ENCODE measurements around the gene RETREG3. TPM values are rescaled to one million over a fixed set of nuclear protein-coding genes. Genes with fewer than 3 reads are reported as not detected.

Gene RETREG3
- polyA plus RNA-seq, 1 of the 3 experiments (the other 2 are of a cell fraction), result 13.3 TPM

DNA sequence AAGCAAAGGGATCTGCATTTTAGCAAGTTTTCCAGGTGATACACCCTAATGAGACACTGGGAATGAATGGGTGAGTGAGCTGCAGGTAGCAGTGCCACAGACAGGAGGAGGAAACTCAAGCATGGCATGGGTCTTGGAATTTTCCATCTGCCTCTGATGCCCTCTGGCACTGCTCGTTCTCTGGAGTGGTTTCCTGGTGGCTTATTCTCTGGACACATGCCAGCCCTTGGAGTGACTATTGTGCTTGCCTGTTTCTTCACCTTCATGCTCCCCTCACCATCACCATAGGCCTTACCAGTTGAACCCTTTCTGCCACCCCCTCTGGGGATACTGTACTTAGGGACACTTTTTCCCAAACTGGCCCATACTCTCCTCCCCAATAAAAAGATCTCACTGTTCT is 45.6 kb downstream of the RETREG3 start:
- no peak overlapping the region for H2AFZ ChIP-seq (ENCODE audit: low read depth)
- H3K4me2 ChIP-seq, result peak overlapping the region; percentile 98
- TF ChIP-seq TCF12 (IDR thresholded peaks at IDR 0.05) (no peak), IRF3 (IDR thresholded peaks at IDR 0.05; ENCODE audit: low read depth, low read length) (no peak), RAD21 (IDR thresholded peaks at IDR 0.05; ENCODE audit: low read length) (no peak), NRF1 (IDR thresholded peaks at IDR 0.05; ENCODE audit: low read depth, low read length) (no peak), MEF2A (IDR thresholded peaks at IDR 0.05; ENCODE audit: borderline replicate concordance, low read depth) (no peak), CTCF (IDR thresholded peaks at IDR 0.05) (no peak), SIN3A (IDR thresholded peaks at IDR 0.05; ENCODE audit: borderline replicate concordance, low read depth, low read length) (no peak)
- TF ChIP-seq, protein P1, sequence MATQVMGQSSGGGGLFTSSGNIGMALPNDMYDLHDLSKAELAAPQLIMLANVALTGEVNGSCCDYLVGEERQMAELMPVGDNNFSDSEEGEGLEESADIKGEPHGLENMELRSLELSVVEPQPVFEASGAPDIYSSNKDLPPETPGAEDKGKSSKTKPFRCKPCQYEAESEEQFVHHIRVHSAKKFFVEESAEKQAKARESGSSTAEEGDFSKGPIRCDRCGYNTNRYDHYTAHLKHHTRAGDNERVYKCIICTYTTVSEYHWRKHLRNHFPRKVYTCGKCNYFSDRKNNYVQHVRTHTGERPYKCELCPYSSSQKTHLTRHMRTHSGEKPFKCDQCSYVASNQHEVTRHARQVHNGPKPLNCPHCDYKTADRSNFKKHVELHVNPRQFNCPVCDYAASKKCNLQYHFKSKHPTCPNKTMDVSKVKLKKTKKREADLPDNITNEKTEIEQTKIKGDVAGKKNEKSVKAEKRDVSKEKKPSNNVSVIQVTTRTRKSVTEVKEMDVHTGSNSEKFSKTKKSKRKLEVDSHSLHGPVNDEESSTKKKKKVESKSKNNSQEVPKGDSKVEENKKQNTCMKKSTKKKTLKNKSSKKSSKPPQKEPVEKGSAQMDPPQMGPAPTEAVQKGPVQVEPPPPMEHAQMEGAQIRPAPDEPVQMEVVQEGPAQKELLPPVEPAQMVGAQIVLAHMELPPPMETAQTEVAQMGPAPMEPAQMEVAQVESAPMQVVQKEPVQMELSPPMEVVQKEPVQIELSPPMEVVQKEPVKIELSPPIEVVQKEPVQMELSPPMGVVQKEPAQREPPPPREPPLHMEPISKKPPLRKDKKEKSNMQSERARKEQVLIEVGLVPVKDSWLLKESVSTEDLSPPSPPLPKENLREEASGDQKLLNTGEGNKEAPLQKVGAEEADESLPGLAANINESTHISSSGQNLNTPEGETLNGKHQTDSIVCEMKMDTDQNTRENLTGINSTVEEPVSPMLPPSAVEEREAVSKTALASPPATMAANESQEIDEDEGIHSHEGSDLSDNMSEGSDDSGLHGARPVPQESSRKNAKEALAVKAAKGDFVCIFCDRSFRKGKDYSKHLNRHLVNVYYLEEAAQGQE (IDR thresholded peaks at IDR 0.05; ENCODE audit: low read depth, low read length), result no peak
- ChIA-PET POLR2A (interaction anchor here (0.6 kb wide), 1 partner anchor 11 kb away, joined by 3 read pairs; no protein-coding TSS in a partner anchor), CTCF (interaction anchor here (1.0 to 1.4 kb wide), 2 partner anchors 13 to 14 kb away, joined by 3 to 4 read pairs; no protein-coding TSS in a partner anchor)
- peaks cover 4 to 33% of the 10 kb centered on the region in 2 experiments; a peak in 3 of 4 replicates for H3K4me1 ChIP-seq (ENCODE audit: control insufficient read depth in 1 of 2, insufficient read depth in 2 of 2, low read depth in 1 of 2, low read length in 1 of 2)
- H3K27ac ChIP-seq (ENCODE audit: low read depth in 2 of 2, low read length in 1 of 2), result no peak overlapping the region; a peak in 1 of 4 replicates
- H3K27me3 ChIP-seq (ENCODE audit: insufficient read depth), result no peaks in the 10 kb centered on the region
- peaks cover 29% of the 10 kb centered on the region for H3F3A ChIP-seq (replicated peaks; ENCODE audit: insufficient read depth)
- H3K9ac ChIP-seq, result peak overlapping the region; percentile 86; the same call in 1 of the 2 replicates
- H3K9me2 ChIP-seq, result no peaks in the 10 kb centered on the region
- no peaks in the 10 kb centered on the region for H4K20me1 ChIP-seq (ENCODE audit: insufficient read depth)
- H3K79me2 ChIP-seq (ENCODE audit: insufficient read depth), result peaks cover 65% of the 10 kb centered on the region
- peaks cover 16 to 33% of the 10 kb centered on the region in 2 experiments for H3K36me3 ChIP-seq (replicated peaks in 1 of 2; ENCODE audit: control insufficient read depth in 1 of 2, insufficient read depth in 2 of 2, low read length in 1 of 2)
- 14% methylated on average over 1 of the region's 1 CpG for WGBS (ENCODE audit: low lambda C conversion rate)
- no peaks in the 10 kb centered on the region for H3K9me3 ChIP-seq
- peak overlapping the region; percentile 78 to 98 for H3K4me3 ChIP-seq (ENCODE audit: low read depth in 2 of 2, low read length in 1 of 2)
- no peak for DNase-seq

GRCh38 chr17:42563143-42563509 is 46.0 kb downstream of the RETREG3 start:
- peak overlapping the region in 1 of 2 experiments; percentile 73; a peak in 2 of 4 replicates for H3K27ac ChIP-seq (ENCODE audit: low read depth in 2 of 2, low read length in 1 of 2)
- ChIA-PET CTCF (interaction anchor here (1.0 to 1.4 kb wide), 2 partner anchors 14 to 15 kb away, joined by 3 to 4 read pairs; no protein-coding TSS in a partner anchor), POLR2A (interaction anchor here (0.6 kb wide), 1 partner anchor 11 kb away, joined by 3 read pairs; no protein-coding TSS in a partner anchor)

More at GRCh38 chr17:42563143-42563509, 46.0 kb downstream of the RETREG3 start:
- Histone ChIP-seq H3K9ac (peak overlapping the region; percentile 86), H3K4me3 (ENCODE audit: low read depth in 2 of 2, low read length in 1 of 2) (peak overlapping the region; percentile 78 to 98), H3K27me3 (ENCODE audit: insufficient read depth) (no peaks in the 10 kb centered on the region), H3K79me2 (ENCODE audit: insufficient read depth) (peaks cover 61% of the 10 kb centered on the region), H3K9me2 (no peaks in the 10 kb centered on the region), H3K9me3 (no peaks in the 10 kb centered on the region), H3K4me2 (peak overlapping the region; percentile 98), H2AFZ (ENCODE audit: low read depth) (no peak overlapping the region), H3F3A (replicated peaks; ENCODE audit: insufficient read depth) (peaks cover 29% of the 10 kb centered on the region), H3K36me3 (replicated peaks in 1 of 2; ENCODE audit: control insufficient read depth in 1 of 2, insufficient read depth in 2 of 2, low read length in 1 of 2) (peaks cover 13 to 30% of the 10 kb centered on the region in 2 experiments), H3K4me1 (ENCODE audit: control insufficient read depth in 1 of 2, insufficient read depth in 2 of 2, low read depth in 1 of 2, low read length in 1 of 2) (peaks cover 4 to 33% of the 10 kb centered on the region in 2 experiments; a peak in 3 of 4 replicates), H4K20me1 (ENCODE audit: insufficient read depth) (no peaks in the 10 kb centered on the region)
- DNase-seq, result no peak
- 33% methylated on average over 14 of the region's 14 CpGs for WGBS (ENCODE audit: low lambda C conversion rate)
- TF ChIP-seq, protein P1 (IDR thresholded peaks at IDR 0.05; ENCODE audit: low read depth, low read length), result no peak
- TF ChIP-seq, protein P2, sequence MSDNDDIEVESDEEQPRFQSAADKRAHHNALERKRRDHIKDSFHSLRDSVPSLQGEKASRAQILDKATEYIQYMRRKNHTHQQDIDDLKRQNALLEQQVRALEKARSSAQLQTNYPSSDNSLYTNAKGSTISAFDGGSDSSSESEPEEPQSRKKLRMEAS (IDR thresholded peaks at IDR 0.05; ENCODE audit: low read depth), result no peak
- TF ChIP-seq USF2 (IDR thresholded peaks at IDR 0.05; ENCODE audit: borderline replicate concordance, low read depth, low read length), result no peak
